Activated CD4-positive, CD25-positive, alpha-beta regulatory T cell treated with anti-CD3 and anti-CD28 coated beads, Interleukin-2, amount 50 U/mL, for 72 hours (primary cell): ENCODE measurements around the gene GLT6D1.
"Not testable (repeated sequence)": the region's sequence is repeated elsewhere in the genome, so short reads cannot be mapped to it uniquely, and the experiment has no call there.

Source experiments
- DNase-seq: peaks from one replicate; pipeline ENCODE4 v3.0.0; 2021

The GLT6D1 gene, protein sequence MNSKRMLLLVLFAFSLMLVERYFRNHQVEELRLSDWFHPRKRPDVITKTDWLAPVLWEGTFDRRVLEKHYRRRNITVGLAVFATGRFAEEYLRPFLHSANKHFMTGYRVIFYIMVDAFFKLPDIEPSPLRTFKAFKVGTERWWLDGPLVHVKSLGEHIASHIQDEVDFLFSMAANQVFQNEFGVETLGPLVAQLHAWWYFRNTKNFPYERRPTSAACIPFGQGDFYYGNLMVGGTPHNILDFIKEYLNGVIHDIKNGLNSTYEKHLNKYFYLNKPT

DNA sequence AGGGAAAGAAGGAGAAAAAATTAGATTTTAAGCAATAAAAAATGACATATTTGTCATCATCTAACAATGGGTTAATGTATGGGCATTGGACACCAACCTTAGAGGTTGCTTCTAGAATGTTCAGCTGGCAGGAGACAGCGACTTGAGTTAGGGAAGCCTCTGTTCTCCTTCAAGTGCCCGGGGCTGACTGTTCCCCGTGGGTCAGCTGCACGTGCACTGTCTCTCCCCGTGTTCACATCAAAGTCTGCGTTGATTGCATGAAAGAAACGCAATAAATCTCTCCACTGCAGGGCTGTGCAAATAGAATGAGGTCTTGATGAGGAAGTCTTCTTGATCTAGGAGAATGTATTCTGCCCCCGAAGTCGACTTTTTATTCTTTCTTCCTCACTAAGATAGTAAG lies at the start of gene GLT6D1:
GLT6D1 (minus strand) TSS at position 345 of the 400 bp plus-strand sequence. CDS start 353 bp downstream, outside the sequence.
- DNase-seq, result no peak

DNA sequence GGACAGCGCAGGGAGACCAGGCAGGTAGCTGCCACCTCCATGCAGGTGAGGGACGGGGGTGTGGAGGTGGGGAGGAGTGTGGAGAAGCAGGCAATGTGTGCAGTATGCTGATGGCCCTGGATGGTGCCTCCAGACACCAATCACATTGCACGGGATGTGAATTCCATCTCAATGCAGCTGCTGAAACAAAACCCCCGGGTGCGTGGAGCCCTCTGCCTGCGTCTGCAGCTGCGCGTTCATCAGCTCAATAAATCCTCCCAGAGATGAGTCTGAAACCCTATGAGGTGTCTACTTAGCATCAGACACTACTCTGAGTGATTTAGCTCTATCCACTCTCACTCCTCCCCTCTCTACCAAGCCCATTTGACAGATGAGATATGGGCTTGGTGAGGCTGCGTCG lies 49.7 kb upstream of the GLT6D1 start:
- no peak for DNase-seq

DNA sequence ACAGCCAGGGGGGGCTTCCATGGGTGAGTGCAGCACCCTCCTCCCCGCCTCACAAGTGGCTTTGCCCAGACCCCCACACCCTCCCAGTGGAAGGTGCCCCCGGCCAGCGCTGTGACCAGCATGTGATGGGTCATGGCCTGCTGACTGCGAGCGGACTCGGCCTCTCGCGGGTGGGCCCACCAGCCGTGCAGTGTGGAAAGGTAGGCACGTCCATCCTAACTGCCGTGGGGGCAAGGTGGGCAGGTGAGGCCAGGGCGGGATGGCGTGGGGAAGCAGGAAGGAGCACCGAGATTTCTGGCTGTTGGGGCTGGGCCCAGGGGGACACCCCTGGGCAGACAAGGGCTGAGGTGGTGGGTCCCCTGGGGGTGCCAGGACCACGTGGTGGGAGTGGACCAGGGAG lies 47.9 kb upstream of the GLT6D1 start:
- DNase-seq, result no peak

DNA sequence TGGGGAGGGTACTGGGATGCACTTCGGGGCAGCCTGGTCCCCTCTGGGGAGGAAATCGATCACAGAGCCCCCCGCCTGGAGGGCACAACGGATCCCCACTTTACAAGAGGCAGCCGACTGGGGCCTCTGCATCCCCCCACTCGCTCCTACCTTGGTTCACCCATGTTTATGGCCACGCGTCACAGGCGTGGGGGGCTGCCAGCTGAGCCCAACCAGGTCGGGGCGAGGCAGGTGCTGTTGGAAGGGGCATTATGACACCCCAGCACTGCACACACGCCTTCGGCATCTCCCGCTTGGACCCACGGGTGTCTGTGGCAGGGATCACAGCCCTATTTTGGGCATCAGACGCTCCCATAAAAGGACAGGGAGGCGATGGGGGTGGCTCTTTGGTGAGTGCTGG lies 45.4 kb upstream of the GLT6D1 start:
- DNase-seq, result no peak

DNA sequence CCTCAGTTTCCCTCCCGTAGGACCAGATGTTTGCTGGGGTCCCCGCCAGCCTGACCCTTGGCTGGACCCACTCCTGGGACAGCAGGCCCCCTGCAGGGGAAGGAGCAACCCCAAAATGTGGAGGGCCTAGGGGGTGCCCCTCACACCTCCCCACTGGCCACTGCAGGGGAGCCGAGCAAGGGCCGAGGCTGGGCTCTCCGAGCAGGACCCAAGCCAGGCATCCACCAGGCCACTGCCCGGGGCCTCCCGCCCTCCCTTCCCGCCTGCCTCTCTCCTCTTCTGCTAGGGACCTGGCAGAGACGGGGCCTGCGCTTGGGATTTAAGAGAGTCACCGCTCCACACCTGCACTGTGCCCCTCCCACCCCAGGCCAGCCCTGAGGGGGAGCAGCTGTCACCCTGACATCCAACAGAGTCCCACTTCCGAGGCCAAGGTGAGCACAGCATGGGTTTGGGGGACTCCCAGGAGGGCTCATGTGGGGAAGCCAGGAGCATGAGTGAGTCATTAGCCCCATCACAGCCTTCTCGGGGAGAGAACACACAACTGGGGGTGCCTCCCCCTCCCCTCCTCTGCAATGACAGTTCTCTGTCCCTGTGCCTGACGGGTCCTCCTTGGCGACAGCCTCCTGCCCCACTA lies 44.2 kb upstream of the GLT6D1 start:
- no peak for DNase-seq

DNA sequence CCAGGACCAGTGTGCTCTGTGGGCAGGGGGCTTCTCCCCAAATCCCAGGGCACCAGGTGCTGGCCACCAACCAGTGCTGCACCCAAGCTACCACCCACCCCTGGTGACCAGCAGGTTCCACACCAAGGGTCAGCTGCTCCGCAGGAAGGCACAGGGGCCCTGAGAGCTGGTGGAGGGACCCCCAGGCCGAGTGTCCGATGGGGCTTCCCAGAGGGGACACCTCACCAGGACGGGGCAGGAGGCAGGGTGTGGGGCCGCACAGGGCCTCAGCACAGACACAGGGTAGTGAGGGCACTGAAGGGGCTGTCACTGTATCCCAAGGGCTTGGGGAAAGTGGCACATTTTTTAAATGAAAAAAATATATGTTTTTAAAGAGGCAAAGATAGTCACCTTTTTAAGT lies 41.8 kb upstream of the GLT6D1 start:
- DNase-seq, result no peak

DNA sequence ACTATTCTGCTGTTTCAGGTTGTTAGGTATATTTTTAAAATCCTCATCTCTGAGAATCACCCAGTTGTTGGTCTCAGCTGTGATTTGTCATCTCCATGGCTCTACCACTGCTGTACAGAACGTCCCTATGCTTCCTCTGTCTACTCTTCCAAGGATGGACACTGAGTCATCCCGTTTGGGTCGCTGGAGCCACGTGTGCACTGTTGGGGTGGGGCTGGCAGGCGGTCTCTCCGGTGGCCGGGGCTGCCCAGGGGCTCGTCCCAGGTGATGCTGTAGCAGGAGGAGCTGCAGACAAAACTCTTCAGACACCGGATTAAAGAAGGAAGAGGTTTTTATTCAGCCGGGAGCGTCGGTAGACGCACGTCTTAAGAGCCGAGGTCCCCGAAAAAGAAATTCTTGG lies 40.7 kb upstream of the GLT6D1 start:
- no peak for DNase-seq

DNA sequence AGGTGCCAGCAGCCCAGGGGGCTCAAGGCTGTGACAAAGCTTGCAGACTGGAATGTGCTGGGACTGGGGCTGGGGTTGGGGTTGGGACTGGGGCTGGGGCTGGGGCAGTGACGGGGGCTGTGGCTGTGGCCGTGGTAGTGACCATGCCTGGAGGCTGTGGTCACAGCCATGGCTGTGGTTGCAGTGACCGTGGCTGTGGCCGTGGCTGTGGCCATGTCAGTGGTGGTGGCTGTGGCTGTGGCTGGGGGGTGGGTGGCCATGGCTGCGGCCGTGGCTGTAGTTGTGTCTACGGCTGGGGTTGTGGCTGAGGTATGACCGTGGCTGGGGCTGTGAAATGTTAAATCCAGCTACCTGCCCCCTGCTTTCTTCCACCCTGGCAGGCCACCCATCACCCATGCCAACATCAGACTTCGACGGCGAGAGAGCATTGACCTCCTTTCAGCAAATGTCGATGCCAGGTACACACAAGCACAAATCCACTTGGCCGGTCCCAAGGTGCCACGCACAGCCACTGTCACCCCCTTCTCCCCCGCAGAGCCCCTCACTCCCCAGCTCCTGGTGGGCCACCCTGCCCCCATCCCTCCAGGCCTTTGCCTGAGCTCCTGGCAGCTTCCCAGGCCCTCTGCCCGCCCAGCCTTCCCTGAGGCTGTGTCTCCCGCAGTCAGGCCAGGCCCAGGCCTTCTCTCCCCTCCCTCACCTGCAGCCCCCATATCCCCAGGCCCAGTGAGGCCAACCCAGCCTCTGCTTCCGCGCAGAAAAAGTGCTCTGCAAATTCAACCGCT lies 39.1 kb upstream of the GLT6D1 start:
- DNase-seq, result no peak

DNA sequence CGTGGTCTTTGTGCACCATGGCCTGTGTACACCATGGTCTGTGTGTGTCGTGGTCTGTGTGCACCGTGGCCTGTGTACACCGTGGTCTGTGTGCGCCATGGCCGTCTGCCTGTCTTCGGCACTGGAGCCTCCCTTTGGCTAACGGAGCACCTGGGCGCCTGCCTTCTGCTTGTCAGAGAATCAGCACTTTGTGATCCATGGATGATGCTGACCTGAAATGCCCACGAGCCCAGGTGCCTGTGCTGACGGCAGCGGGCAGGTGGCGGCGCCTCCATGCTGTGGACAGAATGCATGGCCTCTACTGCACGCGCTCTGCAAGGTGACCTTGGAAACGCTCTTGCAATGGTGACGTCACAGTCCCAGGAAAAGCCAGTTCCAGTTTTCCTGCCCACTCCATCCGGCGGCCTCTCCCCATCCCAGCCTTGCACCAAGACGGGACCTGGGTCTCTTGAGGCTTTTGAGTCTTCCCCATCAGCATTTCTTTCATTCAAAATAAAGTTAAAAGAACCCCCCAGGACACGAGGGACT lies 38.4 kb upstream of the GLT6D1 start:
- DNase-seq, result no peak

DNA sequence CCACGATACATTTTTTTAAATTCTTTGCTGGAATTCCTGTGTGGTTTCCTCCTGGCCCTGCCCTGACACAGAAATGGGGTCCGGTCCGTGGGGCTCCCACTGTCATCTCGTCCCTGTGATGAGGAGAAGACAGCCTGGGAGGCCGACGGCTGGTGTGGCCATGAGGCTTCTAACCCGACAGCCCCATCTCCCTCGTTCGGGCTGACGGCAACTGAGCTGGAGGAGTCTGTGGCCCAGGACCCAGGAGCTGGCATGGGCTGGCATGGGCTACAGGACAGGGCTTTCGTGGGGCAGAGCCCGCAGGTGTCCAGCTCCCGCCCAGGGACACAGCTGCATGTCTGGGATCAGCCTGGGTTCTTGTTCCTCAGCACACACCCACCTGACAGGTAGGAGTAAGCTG lies 37.6 kb upstream of the GLT6D1 start:
- no peak for DNase-seq

DNA sequence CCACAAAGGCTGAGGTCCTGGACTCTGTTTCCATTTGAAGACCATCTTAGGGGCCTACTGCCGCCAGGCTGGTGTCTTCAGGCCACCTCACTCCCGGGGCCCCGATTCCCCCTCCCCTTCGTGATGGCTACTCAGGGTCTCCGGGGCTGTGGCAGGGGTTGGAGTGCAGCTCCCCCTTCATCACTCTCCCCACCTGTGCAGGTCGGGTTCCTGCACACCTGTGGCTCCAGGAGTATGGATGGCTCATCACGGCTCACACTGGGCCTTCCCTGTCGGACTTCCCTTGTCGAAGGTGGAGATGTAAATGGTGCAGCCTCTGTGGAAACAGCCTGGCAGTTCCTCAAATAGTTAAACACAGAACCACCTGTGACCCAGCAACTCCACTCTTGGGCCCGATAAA lies 35.6 kb upstream of the GLT6D1 start:
- DNase-seq, result no peak

DNA sequence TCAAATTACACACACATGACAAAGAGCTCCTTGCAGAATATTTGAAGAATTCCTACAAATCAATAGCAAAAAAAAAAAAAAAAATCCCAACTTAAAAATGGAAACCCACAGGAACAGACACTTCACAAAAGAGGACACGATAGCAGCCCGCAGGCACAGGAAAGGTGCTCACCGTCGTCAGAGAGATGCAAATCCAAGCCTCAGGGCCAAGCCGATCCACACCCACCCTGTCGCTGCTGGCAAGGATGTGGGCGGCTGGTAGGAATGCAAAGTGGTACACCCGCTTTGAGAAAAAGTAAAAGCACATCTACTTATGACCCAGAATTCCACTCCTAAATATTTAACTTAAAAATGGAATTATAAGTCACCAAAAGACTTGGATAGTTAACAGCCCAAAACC lies 34.6 kb upstream of the GLT6D1 start:
- no peak for DNase-seq

DNA sequence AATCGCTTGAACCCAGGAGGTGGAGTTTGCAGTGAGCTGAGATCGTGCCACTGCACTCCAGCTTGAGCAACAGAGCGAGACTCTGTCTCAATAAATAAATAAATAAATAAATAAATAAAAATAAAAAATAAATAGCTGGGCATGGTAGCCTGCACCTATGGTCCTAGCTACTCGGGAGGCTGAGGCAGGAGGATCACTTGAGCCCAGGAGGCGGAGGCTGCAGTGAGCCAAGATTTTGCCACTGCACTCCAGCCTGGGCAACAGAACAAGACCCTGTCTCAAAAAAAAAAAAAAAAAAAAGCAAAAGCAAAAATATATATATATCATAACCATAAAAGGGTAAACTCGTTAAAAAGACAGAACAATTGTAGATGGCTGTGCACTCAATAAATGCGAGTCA lies 33.4 kb upstream of the GLT6D1 start:
- not testable (repeated sequence) for DNase-seq

DNA sequence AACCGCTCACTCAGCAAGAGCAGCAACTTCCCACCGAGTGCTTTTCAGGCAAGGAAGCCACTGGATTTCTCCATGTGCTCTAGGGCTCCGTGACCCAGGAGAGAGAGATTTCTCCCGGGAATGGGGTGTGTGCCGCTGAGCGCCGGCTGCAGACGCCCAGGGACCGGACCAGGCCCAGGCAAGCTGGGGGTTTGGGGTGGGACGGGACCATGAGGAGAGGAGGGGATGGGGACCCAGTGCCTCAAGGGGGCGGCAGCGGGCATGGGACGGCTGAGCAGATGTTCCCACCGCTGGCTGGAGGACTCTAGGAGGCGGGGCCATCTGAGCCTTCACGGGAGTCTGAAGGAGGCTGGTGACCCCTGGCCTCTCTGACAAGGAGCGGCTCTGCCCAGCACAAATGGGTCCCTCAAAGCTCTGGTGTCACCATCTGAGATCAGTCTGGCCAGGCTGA lies 32.3 kb upstream of the GLT6D1 start:
- DNase-seq, result no peak

DNA sequence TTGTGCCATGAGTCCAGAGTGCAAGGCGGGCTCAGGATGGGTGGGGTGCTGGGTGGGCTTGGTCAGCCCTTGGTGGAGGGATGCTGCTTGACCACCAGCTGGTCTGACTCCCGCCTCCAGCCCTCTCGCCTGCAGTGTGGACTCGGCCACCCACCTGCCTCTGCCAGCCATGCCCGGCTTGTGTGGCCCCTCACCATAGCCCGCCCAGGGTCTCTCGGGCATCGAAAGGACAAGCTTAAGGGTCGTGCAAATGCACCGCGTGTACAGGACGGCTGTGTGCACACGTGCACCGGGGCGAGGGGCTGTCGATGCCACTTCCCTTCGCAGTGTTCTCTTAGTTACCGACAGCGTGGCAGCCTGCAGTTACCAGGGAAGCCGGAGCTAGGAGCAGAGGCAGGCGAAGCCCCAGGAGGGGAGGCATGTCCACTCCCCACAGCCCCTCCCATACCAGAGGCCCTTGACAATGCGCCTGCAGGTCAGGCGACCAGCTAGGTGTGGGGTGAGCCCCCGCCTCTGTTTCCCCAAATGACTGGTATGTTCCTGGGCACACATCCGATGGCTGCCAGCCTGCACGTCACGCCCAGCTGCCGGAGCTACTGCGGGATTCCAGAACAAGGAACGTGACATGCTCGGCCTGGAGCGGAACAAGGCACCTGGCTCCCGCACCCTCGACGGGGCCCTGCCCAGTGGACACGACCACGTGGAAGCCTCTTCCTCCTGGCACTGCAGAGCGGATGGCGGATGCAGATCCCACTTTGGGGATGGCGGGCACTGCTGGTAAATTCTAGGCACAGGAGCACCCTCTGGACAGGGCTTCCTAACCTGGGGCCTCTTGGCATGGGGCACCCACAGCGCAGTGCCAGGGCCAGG lies 31.6 kb upstream of the GLT6D1 start:
- no peak for DNase-seq

DNA sequence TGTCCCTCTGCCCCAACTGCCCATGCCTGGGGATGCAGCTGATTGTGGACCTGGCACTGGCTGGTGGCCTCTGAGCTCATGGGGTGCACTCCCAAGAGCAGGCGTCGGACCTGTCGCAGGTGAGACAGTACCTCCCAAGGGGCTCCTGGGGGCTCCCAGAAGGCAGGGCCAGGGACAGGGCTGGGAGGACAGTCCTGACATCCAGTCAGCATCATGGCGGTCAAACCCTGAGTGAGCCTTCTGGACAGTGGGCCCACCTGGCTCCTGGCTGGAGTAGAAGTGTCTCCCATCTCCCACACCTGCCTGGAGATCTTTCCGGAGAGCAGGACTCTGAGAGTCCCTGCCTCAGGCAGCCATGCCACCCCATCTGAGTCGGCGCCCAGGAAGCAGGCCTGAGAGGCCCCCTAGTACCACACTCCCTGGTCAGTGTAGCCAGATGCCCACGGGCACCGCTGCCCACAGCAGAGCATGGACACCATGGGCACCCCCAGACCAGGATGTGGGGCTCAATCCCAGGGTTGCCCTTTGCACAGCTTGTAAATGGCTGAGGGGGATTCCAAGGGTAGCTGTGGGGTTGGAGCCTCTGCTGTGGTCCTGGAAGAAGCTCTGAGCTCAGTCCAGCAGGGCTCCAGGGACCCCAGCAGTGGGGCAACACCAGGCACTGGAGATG lies 30.4 kb upstream of the GLT6D1 start:
- no peak for DNase-seq

DNA sequence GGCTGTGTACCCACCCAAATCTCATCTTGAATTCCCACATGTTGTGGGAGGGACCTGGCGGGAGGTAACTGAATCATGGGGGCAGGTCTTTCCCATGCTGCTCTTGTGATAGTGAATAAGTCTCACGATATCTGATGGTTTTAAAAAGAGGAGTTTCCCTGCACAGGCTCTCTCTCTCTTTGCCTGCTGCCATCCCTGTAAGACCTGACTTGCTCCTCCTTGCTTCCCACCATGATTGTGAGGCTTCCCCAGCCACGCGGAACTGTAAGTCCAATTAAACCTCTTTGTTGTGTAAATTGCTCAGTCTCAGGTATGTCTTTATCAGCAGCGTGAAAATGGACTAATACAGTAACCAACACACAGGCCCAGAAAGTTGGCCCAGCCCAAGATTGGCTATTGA lies 29.7 kb upstream of the GLT6D1 start:
- not testable (repeated sequence) for DNase-seq

DNA sequence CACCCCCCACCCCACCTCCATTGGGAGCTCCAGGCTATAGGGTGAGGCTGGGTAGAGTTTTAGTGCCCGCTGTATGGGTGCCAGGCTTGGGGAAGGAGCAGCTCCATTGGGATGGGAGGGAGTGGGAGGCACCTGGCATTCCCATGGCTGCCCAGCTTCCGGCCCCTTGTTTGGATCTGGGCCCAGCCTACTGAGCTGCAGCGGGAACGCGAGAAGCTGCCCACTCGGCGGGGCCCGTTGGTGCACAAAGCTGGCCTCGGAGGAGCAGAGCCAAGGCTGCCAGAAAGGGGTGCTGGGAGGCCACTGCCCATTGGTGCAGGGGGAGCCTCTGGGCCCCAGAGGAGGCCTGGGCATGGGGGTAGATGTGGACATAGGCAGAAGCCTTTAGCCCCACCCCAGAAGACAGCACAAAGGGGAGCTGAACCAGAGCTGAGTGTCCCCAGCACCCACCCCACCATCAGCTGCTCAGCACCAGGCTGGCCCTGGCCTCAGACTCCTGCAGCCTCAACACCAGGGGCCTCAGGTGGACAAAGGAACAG lies 28.2 kb upstream of the GLT6D1 start:
- no peak for DNase-seq

DNA sequence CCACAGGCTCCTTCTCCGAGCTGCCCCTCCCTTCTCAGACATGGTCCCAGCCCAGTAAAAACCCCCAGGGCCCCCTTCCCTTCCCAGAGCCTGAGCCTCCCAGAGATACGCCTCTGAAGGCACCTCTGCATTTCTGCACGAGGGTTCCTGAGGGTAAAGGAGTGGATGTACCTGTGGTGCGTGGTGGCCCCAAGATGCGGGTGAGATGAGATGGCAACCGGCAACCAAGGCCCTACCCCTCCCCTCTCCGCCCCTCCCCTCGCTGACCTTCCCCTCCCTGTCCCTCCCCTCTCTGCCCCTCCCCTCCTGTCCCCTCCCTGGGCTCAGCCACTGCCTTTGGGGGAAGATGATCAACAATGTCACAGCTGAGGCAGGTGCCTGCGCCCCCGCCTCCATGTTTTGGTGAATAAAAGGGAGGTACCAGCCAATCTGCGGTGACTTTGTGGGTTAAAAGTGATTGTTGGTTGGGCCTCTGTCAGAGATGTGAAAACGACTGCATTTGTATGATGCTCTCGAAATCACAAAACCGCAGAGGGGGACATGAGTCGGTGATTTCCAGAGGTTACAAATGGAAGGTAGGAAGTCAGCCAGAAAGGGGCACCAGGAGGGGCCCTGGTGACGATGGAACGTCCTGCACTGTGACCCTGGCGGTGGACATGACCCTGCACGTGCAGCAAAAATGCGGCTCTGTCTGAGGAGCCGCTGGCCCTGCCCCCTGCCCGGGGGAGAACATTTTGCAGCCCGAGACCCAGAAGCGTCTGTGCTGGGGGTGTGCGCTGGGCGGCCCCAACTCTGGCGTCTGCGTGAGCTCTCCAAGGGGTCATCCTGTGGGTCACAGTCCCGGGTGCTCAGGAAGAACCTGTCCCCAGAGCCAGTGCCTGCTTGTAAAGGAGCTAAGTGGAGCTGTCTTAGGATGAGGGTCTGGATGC lies 27.5 kb upstream of the GLT6D1 start:
- DNase-seq, result no peak

DNA sequence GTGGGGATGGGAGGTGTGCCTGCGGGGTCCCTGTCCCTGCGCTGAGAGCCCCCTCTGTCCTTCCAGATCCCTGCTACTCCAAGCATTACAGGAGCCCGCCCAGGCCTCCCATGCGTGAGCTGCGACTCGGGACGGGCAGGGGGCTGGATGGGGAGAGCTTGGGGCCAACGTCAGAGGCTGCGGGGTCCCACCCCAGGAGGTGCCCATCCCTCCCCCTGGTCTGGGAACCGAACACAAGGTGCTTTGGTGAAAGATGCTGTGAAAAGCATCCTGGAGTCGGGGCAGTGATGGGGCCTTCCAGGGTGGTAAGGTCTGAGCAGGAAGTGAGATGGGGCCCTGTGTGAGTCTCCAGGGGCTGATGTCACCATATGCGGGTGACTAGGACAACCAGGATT lies 26.5 kb upstream of the GLT6D1 start:
- no peak for DNase-seq
